Astrocyte (in vitro differentiated cells and primary cell): ENCODE measurements around the gene C18orf63. TPM values are rescaled to one million over a fixed set of nuclear protein-coding genes. Genes with fewer than 3 reads are reported as not detected.
A peak's percentile ranks its signal among the peaks of the same experiment; 100 is the strongest.
"Not testable (repeated sequence)": the region's sequence is repeated elsewhere in the genome, so short reads cannot be mapped to it uniquely, and the experiment has no call there.

Experiments
- DNase-seq: peaks from one replicate; pipeline ENCODE4 v3.0.0-alpha.2; 2010; ENCODE audit warnings: low read depth
- FAIRE-seq: peaks from 2 replicates; lab custom pipeline; 2011; peaks lifted over from hg19 to GRCh38; lab: Jason Lieb, UNC
- H2AFZ ChIP-seq: 2 replicates; pipeline ENCODE4 v1.6.0; 2012; ENCODE audit warnings: low read depth, low read length, inconsistent platforms
- H3K27ac ChIP-seq: 2 replicates; pipeline ENCODE4 v1.5.1; 2011; ENCODE audit warnings: low read depth, low read length, inconsistent platforms
- H3K27me3 ChIP-seq: 2 replicates; pipeline ENCODE4 v1.6.0; 2011; ENCODE audit warnings: low read length, inconsistent platforms; ENCODE audit not compliant: insufficient read depth
- H3K36me3 ChIP-seq: 2 replicates; pipeline ENCODE4 v1.5.1; 2011; ENCODE audit warnings: low read length, inconsistent platforms; ENCODE audit not compliant: insufficient read depth
- H3K4me1 ChIP-seq: 2 replicates; pipeline ENCODE4 v1.5.1; 2011; ENCODE audit warnings: low read length, inconsistent platforms; ENCODE audit not compliant: insufficient read depth
- H3K4me2 ChIP-seq: 2 replicates; pipeline ENCODE4 v1.6.0; 2012; ENCODE audit warnings: low read length, inconsistent platforms
- H3K4me3 ChIP-seq: 2 replicates; pipeline ENCODE4 v1.5.1; 2011; ENCODE audit warnings: low read depth, mild to moderate bottlenecking, low read length, inconsistent platforms; ENCODE audit not compliant: insufficient read depth
- H3K79me2 ChIP-seq: 2 replicates; pipeline ENCODE4 v1.6.0; 2012; ENCODE audit warnings: mild to moderate bottlenecking, low read length, inconsistent platforms; ENCODE audit not compliant: insufficient read depth
- H3K9ac ChIP-seq: 2 replicates; pipeline ENCODE4 v1.6.0; 2012; ENCODE audit warnings: mild to moderate bottlenecking, low read length, inconsistent platforms
- H3K9me3 ChIP-seq: 2 replicates; pipeline ENCODE4 v1.5.1; 2012; ENCODE audit warnings: low read depth, mild to moderate bottlenecking, low read length, inconsistent platforms; ENCODE audit not compliant: insufficient read depth
- H4K20me1 ChIP-seq: 2 replicates; pipeline ENCODE4 v1.6.0; 2012; ENCODE audit warnings: low read length, inconsistent platforms; ENCODE audit not compliant: insufficient read depth
- H3K27ac Mint-ChIP-seq: one replicate; pipeline ENCODE4 v1.8.0; 2021; ENCODE audit warnings: mild to moderate bottlenecking, mixed read lengths; ENCODE audit not compliant: unreplicated experiment
- H3K27me3 Mint-ChIP-seq: one replicate; pipeline ENCODE4 v1.8.0; 2021; ENCODE audit warnings: low read depth, mixed read lengths; ENCODE audit not compliant: unreplicated experiment
- H3K36me3 Mint-ChIP-seq: one replicate; pipeline ENCODE4 v1.8.0; 2021; ENCODE audit warnings: low read depth, mixed read lengths; ENCODE audit not compliant: unreplicated experiment
- H3K4me1 Mint-ChIP-seq: one replicate; pipeline ENCODE4 v1.8.0; 2021; ENCODE audit warnings: low read depth, mixed read lengths; ENCODE audit not compliant: unreplicated experiment
- H3K4me3 Mint-ChIP-seq: one replicate; pipeline ENCODE4 v1.8.0; 2021; ENCODE audit warnings: mild to moderate bottlenecking, moderate library complexity, mixed read lengths; ENCODE audit not compliant: unreplicated experiment
- H3K9me3 Mint-ChIP-seq: one replicate; pipeline ENCODE4 v1.8.0; 2021; ENCODE audit warnings: mild to moderate bottlenecking, mixed read lengths; ENCODE audit not compliant: unreplicated experiment
- CTCF ChIP-seq: IDR thresholded peaks from 2 replicates; pipeline ENCODE4 v1.5.1; 2011; ENCODE audit warnings: low read depth, mild to moderate bottlenecking, inconsistent platforms, low read length, moderate library complexity; ENCODE audit not compliant: insufficient read depth
- EZH2 ChIP-seq: IDR thresholded peaks from 2 replicates; pipeline ENCODE4 v1.6.1; 2012; ENCODE audit warnings: mild to moderate bottlenecking, low read length, inconsistent platforms; ENCODE audit not compliant: insufficient read depth
- total RNA-seq: library from RNA; stranded (reverse); gene quantifications from 2 replicates; pipeline ENCODE4 v1.2.1, GENCODE V29; 2021

C18orf63 gene
- total RNA-seq, 1 donor from 2014 or later: not detected

- no peaks in the 10 kb centered on the region for H3K36me3 ChIP-seq
- H3K9ac ChIP-seq: peak overlapping the region; percentile 78
- peak overlapping the region; percentile 97 for H3K4me2 ChIP-seq
- no peak for FAIRE-seq
- no peaks in the 10 kb centered on the region for H3K36me3 Mint-ChIP-seq
- H3K9me3 ChIP-seq: no peaks in the 10 kb centered on the region
- peak overlapping the region; percentile 90 for H3K4me3 Mint-ChIP-seq
- no peaks in the 10 kb centered on the region for H3K9me3 Mint-ChIP-seq
- H3K27ac ChIP-seq: no peak overlapping the region
- H3K27me3 ChIP-seq: no peaks in the 10 kb centered on the region
- H2AFZ ChIP-seq: peak overlapping the region; percentile 99
- H3K4me1 ChIP-seq: peaks cover 2% of the 10 kb centered on the region
- H3K79me2 ChIP-seq: no peaks in the 10 kb centered on the region
- no peak overlapping the region for H3K27ac Mint-ChIP-seq
- TF ChIP-seq CTCF (no peak), EZH2 (no peak)
- no peaks in the 10 kb centered on the region for H3K27me3 Mint-ChIP-seq
- H3K4me1 Mint-ChIP-seq: peaks cover 5% of the 10 kb centered on the region
- H4K20me1 ChIP-seq: no peaks in the 10 kb centered on the region
- DNase-seq: no peak
- peak overlapping the region; percentile 98 for H3K4me3 ChIP-seq
Observed at GRCh38 chr18:74292541-74292858, 23.1 kb upstream of the C18orf63 start.

- H3K4me2 ChIP-seq, H3K4me1 Mint-ChIP-seq, H3K27ac ChIP-seq, H3K4me1 ChIP-seq, H3K4me3 ChIP-seq, DNase-seq, H2AFZ ChIP-seq, H3K9me3 Mint-ChIP-seq, H3K9ac ChIP-seq, H3K36me3 ChIP-seq, FAIRE-seq, H3K79me2 ChIP-seq, H4K20me1 ChIP-seq, H3K27me3 Mint-ChIP-seq, H3K9me3 ChIP-seq, H3K27me3 ChIP-seq, H3K36me3 Mint-ChIP-seq, H3K27ac Mint-ChIP-seq: not testable (repeated sequence)
- H3K4me3 Mint-ChIP-seq: peak overlapping the region; percentile 90
Observed at GRCh38 chr18:74292982-74293381, 22.7 kb upstream of the C18orf63 start.

- Histone ChIP-seq H3K4me1 (peaks cover 3% of the 10 kb centered on the region), H3K4me3 (no peak overlapping the region), H3K27ac (no peak overlapping the region), H3K9ac (no peak overlapping the region), H3K27me3 (no peaks in the 10 kb centered on the region), H3K36me3 (no peaks in the 10 kb centered on the region), H3K4me2 (no peak overlapping the region), H3K9me3 (no peaks in the 10 kb centered on the region), H4K20me1 (no peaks in the 10 kb centered on the region), H2AFZ (no peak overlapping the region), H3K79me2 (no peaks in the 10 kb centered on the region)
- no peak overlapping the region for H3K4me3 Mint-ChIP-seq
- no peak for FAIRE-seq
- peaks cover 6% of the 10 kb centered on the region for H3K4me1 Mint-ChIP-seq
- TF ChIP-seq EZH2 (no peak), CTCF (no peak)
- no peaks in the 10 kb centered on the region for H3K27me3 Mint-ChIP-seq
- no peaks in the 10 kb centered on the region for H3K9me3 Mint-ChIP-seq
- no peak overlapping the region for H3K27ac Mint-ChIP-seq
- no peaks in the 10 kb centered on the region for H3K36me3 Mint-ChIP-seq
- DNase-seq: peak; percentile 37
Observed at GRCh38 chr18:74294526-74294925, 21.1 kb upstream of the C18orf63 start.
